Tibial nerve (tissue), 4 donors: ENCODE measurements around the gene OSM.

Experiments
- EP300 ChIP-seq, 2 donors: sonication (generic); formaldehyde crosslinking; IDR thresholded peaks; one replicate each; pipeline ENCODE4 v1.6.1; 2017; ENCODE audit warnings: antibody characterized with exemption in 2 of 2, mild to moderate bottlenecking in 1 of 2
- POLR2A ChIP-seq, 2 donors: fragments of 450-650 bp; IDR thresholded peaks; one replicate each; pipeline ENCODE4 v1.6.1; 2017; ENCODE audit warnings: antibody characterized with exemption in 2 of 2, mild to moderate bottlenecking in 2 of 2, moderate library complexity in 2 of 2
- TF ChIP-seq, protein P1 (sequence below), 5 experiments: fragments of 200-600 bp in 3 of 5; fragments of 450-650 bp in 2 of 5; sonication (generic) in 3 of 5; IDR thresholded peaks; one replicate each; pipeline ENCODE4 v1.5.1; 2016 to 2019; ENCODE audit warnings: antibody characterized with exemption in 5 of 5, mild to moderate bottlenecking in 3 of 5, moderate library complexity in 2 of 5

DNA sequence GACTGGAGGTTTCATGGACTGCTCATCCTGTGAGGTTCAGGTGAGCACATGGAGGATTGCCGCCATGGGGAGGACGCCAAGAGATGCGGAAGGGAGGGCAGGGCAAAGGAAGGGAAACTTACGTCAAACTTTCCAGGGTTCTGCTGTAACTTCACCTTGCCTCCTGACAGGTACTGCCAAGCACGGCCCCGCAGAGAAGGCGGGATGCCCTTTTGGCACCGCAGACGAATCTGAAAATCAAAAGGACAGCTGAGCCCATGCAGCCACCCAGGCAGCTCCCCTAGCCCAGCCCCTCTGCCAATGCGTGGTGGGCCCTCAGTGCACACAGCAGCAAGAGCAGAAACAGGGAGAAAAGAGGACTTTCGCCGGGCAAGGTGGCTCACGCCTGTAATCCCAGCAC, 32.7 kb upstream of the OSM start:
- TF ChIP-seq POLR2A (IDR thresholded peaks at IDR 0.05) (no peak), EP300 (IDR thresholded peaks at IDR 0.05) (no peak)
- TF ChIP-seq, protein P1, sequence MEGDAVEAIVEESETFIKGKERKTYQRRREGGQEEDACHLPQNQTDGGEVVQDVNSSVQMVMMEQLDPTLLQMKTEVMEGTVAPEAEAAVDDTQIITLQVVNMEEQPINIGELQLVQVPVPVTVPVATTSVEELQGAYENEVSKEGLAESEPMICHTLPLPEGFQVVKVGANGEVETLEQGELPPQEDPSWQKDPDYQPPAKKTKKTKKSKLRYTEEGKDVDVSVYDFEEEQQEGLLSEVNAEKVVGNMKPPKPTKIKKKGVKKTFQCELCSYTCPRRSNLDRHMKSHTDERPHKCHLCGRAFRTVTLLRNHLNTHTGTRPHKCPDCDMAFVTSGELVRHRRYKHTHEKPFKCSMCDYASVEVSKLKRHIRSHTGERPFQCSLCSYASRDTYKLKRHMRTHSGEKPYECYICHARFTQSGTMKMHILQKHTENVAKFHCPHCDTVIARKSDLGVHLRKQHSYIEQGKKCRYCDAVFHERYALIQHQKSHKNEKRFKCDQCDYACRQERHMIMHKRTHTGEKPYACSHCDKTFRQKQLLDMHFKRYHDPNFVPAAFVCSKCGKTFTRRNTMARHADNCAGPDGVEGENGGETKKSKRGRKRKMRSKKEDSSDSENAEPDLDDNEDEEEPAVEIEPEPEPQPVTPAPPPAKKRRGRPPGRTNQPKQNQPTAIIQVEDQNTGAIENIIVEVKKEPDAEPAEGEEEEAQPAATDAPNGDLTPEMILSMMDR (IDR thresholded peaks at IDR 0.05) = no peak
